GM19372 (cell line): Measurements from ENCODE around the gene SLC8A3.

Source experiments
- ATAC-seq: cut with Tn5 transposase; IDR thresholded peaks from one replicate; pipeline ENCODE4 v1.9.1; 2021; ENCODE audit warnings: mild to moderate bottlenecking, low read depth, moderate library complexity; ENCODE audit not compliant: unreplicated experiment

Gene SLC8A3

DNA sequence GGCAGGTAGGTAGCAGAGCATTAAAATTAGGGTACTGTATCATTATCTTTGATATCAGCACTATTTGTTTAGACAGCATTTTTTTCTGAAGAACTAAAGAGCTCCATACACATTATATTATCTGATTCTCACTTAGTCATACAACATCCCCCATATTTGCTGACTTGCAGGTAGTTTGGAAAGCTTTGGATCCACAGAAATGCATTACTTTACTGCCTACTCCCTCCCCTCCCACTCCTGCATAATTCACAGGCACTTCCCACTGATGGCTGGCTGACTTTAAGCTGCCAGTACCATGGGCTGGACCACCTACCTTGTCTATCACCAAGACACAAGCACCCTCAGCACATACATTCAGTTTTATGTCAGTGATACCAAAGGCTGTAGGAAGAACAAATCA is 110.4 kb downstream of the SLC8A3 start:
- no peak for ATAC-seq

DNA sequence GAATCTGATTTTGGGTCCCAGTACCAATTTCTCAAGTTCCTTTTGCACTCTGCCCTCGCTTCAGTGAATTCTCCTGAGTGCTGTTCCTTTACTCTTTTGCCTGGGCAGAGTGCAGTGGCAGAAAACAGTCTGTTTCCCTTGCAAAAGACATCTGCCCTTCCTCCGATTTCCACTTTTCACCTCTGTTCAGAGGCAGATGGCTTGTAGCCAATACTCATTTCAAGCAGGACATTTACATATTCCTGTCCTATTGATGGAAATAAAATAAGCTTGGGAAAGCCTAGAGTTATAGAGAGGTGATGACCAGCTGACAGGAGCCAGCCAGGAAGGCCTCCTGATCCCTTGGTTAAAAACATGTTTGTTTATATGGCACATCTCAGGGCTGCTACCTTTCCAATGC is 111.0 kb downstream of the SLC8A3 start:
- no peak for ATAC-seq

DNA sequence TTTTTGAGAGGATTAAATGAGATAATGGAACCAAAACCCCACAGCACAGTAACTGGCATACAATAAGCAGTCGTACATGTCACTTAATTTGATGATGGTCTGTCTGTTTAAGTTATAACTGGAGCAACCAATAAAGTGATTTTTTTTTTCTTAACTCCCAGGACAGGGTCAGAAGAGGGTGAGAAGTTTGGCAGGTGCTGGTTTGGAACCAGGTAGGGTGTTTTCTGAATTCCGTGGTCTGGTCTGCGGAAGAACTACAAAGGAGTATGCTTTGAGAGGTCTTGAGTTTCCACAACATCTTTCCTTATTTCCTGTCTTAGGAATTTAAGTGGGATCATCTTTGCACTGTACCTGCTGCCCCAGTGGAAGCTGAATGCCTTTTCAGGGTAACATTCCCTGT is 111.7 kb downstream of the SLC8A3 start:
- ATAC-seq: no peak

DNA sequence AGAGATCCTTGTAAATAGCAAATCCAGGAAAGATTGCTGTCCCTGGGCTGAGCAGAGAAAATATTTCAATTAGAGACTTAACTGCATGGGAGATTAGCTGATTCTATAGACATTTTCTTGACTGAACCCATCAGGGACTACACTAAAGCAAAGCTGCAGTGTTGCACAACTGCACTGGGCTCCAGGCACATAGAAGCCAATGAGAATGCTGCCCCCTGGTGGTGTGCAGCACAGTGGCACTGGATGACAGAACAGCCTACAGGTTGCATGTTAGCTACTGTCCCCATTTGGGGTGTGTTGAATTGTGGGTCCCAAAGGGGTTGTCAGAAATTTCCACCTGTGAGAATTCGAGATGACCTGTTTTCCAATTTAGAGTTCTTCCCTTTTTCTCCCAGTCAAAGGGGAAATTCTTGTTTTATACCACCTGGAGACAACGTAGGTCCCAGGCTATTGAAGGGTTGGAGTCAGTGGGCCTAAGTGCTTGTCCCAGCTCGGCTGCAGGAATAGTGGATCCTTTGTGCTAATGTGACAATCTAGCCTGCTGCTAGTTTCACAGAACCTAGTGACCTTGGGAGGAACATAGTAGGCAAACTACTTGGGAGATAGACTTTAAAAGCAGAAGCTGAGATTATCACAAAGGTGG is 114.7 kb downstream of the SLC8A3 start:
- no peak for ATAC-seq

DNA sequence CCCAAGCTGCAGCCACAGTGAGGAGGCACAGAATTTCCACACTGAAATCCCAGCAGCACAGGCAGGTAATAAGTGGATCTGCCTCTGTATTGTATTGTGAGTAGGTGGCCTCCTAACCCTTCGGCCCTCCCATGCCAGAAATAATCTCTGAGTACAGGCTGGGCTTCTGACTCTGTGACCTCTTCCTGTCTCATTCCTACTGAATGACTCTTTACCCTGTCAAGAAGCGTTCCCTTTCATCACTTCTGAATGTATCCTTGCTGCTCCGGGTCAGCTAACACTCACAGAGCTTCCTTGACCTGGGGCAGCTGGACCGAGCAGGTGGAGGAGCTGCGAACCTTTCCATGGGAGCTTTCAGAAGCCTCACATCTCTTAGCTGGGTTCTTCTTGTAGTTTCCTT is 119.6 kb downstream of the SLC8A3 start:
- no peak for ATAC-seq

DNA sequence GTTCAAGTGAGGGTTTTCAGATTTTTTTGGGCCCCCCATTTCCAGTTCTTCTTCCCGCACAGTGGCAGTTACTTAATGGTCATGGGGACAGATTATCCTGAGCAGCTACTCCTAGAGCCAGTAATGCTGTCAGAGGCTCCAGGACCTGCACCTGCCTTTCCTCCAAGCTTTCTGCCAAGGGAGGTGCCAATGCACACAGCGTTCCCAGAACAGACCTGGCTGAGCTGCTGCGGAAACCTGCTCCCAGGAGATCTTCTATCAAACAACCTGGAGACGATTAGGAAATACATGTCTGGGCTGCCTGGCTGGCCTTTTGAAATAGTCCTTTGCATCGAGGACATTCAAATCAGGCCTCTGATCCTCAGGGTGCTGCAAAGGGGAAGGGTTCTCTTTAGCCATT is 120.9 kb downstream of the SLC8A3 start:
- no peak for ATAC-seq

DNA sequence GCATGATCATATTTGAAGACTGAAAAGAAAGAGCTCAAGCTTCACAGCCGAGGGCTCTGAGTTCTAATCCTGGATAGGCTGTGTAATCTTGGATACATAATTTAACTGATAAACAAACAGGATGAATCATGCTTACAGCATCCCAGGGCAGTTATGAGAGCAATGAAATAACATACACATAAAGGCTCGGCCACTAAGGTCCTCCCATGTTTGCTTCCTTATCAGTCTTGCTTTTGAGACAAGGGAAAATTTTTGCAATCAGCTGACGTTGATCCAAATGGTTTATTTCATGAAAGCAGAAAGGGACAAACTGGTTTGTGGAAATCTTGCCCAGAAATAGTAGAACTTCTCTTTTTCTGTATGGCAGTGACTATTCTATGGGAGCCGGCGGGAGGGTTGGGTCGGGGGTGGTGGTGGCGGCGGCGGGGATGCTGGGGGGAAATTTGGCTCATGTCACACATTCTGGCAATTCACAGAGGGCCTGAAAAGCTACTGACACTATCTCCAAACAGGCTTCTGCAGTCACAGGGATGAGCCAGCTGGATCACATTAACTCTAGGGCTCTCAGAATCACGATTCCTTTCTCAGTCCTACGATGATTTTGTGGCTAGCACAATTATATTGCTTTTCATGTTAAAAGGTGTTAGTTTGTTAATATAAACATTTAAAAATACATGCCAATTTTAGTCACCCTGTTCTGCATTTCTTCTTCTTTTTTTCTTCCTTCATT is 124.5 kb downstream of the SLC8A3 start:
- ATAC-seq: no peak

DNA sequence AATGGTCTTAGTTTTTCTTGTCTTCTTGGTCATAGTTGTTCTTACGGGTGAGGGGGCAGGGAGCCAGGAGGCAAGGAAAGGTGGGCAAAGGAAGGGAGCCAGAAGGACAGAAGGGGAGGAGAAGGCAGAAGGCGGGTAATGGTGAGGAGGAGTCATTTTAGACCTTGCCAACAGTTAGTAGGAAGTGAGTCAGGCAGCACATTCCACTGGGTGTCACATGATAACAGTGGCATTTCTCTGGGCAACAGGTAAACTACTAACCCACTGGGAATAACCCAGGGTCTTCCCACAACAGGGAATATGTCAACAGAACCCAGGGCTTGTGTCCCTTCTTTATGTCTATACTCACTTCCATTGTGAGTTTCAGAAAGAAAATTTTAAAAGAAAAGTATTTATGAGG is 127.6 kb downstream of the SLC8A3 start:
- ATAC-seq: no peak

DNA sequence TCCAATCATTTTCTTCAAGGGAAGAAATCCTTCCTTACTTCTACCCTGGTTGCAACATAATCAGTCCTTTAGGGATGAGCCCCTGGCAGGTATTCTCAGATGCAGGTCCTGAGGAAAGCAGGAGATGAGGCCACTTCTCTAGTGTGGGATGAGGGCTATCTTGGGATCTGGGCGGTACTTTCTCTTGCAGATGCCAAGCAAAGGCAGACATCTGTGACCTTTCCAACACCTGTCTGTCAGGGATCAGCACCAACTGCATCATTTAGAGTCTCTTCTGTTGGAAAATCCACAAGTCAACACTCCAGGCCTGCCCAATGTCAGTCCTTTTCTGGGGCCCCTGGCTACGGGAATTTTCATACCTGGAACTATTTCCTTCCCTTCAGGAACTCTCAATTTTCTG is 129.2 kb downstream of the SLC8A3 start:
- ATAC-seq: no peak

DNA sequence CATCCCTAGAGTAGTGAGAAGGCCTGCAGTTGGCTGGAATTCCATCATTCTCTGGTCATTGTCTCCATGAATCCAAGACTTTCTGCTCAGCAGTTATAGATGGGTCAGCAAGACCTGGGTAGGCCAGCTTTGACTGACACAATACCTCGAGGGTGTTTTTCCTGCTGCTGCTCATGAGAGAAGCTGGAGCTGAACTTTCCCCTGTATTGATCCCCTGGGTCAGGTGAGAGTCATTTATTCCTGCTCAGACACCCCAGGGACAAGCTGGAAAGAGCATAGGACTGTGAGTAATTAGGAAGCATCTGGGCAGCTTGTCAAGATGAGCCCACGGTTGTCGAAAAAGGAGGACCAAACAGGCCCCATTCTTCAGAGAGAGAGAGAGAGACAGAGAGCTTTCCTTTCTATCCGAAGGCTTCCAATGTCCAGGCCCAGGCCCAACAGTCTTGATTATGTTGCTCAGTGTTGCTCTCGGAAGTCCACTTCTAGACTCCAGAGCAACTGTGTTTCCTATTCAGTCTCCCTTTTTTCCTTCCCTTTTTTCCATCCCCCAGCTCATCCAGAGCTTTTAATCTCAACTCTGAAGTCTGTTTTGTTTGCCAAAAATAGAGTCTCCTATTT is 131.1 kb downstream of the SLC8A3 start:
- ATAC-seq: no peak

DNA sequence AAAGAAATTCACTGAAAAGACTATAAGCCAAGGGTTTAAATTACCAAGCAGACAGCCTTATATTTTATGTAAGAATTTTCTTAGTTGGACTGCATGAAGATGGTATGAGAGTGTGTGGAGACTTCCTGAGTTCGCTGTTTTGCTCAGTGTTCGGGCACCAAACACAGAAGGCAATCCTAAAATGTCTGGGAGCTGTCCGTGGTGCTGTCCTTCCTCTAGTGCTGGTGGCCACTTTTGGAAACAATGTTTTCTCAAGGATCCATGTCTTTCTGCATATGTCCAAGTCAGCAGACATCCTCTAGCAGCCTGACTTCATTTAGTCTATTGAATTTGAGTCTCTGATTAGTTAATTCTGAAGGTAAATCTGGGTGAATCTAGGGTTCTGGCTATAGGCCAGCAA is 135.8 kb downstream of the SLC8A3 start:
- ATAC-seq: no peak

DNA sequence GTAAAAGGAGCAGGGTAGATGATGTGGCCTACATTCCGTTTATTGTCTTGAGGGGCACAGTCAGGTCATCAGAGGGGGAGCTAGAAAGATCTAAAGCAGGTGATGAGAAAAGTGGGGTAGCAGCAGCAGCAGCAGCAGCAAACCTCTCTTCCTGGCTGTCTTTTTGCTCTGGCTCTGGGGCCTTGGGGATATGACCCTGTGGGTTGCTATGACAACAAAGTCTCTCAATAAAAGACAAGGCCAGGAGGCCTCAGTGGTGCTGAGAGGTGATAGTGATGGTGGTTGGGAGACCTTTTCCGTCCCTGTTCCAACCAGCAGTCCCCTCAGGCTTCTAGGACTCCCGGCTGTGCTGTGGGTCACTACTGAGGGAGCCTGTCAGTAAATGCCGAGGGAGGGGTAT is 138.6 kb downstream of the SLC8A3 start:
- ATAC-seq: no peak

DNA sequence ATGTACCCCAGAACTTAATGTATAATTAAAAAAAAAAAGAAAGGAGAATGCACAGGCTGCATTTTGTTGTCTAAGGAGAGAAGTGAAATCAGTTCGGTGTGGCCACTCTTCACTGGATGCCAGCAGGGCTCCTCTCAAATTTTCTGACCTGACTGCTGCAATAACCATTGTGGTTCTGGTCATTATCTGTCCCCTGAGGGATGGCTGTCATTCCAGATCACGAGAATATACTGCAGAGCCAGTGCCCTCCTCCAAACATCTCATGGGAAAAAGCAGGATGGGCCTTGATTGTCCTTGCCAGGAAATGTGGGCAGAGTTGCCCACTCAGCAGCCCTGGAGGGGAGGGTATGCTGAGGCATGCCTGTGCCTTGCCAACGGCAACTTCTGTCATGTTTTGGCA is 139.1 kb downstream of the SLC8A3 start:
- no peak for ATAC-seq

DNA sequence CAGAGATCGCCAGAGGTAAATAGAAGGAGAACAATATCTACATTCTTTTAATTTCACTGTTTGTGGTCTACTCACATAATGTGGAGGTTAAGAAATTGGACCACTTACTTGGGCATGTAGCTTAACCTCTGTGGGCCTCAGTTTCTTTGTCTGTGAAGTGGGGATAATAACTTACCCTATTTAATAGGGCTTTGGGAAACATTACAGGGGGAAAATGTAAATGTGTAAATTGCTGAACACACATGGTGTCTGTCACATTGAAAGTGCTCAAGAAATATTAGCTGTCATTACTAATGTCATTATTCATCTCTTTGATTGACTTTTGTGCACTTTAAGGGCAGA is 140.5 kb downstream of the SLC8A3 start:
- no peak for ATAC-seq

DNA sequence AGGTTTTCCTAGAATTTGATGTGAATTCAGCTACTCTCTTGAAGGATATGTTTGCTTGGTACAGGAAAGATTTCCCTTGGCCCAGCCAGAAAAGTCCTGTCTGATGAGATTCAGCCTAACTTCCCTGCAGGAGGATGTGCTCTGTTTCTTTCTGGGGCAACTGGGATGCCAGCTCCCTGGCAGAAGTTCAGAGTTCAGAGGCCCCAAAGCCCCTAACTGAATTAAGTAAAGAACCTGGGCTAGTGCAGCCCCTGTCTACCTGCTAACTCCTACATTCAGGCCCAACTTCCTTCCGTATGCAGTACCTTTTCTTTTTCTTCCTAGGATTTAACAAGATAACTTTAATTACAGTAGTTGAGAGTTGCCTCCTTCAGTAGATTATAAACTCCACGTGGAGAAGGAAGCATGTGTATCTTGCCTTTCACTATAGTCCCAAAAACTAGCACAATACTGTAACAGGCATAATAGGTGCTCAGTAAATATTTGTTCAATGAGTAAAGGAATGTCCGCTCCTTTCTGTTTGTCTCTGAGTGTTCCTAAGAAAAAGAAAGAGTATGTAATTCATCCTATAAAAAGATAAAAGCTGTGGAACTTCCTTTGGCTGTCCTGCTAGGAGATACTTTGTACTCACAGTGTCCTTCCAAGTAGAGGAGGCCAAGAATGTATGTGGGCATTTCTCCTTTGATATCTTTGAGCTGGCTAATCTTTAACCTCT is 141.0 kb downstream of the SLC8A3 start:
- ATAC-seq: no peak

DNA sequence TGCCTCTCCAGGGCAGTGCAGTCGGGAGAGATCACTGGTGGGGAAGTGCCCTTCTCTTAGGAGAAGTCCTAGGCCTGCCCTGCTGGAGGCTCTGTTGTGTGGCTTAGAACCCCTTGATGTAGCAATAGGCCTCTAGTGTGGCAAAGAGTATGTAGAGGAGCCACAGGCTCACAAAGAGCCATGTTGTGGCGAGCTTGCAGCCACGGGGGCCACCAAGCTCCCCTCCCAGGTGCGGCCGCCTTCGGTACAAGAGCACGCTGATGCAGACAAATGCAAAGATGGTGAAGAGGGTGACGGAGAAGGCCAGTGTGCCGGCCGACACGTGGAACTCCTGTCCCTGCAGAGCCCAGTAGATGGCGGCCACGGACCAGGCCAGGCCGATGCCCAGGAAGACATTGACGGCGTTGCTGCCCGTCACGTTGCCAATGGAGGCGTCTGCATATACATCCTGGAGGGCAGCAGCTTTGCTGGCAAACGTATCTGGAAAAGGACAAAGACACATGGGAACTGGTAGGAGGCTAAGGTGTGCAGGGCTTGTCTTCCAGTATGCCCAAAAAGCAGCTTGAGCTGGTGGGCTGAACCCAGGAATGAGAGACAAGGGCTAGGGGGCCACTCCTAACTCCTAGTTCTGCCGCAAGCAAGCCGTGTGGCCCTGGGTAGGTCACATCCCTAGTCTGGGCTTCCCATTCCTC is 142.8 kb downstream of the SLC8A3 start:
- no peak for ATAC-seq

DNA sequence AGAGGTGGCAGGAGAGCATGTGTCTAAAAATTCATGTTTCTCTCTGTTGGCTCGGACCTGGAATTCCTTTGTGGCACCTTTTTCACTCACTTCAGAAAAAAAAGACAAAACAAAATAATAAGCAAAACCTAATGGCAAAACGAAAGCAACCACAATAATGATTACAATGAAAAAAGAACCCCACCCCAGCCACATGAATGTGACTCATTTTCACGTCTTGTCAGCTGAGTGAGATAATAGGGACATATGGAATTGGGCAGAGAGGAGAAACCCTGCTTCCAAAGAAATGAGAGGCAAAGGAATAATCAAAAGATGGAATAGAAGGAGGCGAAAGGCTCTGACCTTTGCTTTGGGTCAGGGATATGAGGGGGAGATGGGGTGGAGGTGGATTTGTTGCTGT is 143.4 kb downstream of the SLC8A3 start:
- no peak for ATAC-seq

DNA sequence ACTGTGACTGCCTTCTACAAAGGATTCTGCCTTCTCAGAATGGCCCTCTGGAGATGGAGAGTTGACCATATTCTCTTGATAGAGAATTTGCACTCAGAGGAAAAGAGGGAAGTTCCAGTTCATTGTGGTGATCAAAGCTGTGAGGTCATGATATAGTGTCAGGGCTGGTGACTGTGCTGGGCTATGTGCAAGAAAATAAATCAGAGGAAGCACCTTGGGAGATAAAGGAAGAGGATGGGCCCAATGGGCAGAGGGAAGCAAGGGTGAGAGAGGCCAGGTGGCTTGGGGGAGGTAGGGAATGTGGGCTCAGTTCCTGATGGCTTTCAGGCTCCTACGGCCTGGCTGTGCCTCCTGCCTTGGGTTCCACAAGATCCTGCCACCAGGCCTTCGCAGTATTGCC is 145.8 kb downstream of the SLC8A3 start:
- ATAC-seq: no peak

DNA sequence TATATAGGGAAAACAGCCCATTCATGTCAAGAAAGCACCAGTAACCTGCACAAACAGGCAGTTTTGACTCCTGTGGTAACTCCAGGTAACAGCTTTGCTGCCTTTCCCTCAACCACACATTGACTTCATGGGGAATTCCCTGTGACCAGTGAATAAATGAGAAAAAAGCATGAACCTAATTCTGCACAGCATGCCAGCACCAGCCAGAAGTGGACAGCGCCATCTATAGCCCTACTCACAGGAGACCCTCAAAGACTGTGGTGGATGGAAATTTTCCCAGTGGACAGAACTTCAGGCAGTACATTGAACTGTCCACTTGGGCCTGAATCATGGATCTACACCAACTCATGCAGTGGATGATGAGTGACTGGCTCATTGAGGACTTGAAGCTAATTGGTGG is 152.1 kb downstream of the SLC8A3 start:
- ATAC-seq: no peak

DNA sequence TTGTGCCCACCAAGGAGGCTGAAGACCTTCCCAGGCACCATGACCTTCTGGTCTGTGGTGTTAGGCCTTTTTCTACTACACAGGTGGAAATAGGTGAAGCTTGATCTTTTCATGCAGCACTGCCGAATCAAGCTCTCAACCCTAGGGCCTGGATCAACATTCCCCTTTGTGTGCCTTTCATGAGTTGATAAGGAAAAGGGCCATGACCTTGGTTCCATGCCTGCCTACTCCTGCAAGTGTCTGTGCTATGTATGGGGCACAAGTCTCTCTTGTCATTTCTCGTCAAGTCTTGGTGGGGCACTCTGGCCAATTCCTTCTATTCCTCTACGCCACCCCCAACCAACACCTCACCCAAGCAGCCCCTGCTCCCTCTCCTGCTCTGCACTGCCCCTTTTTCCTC is 154.5 kb downstream of the SLC8A3 start:
- no peak for ATAC-seq

DNA sequence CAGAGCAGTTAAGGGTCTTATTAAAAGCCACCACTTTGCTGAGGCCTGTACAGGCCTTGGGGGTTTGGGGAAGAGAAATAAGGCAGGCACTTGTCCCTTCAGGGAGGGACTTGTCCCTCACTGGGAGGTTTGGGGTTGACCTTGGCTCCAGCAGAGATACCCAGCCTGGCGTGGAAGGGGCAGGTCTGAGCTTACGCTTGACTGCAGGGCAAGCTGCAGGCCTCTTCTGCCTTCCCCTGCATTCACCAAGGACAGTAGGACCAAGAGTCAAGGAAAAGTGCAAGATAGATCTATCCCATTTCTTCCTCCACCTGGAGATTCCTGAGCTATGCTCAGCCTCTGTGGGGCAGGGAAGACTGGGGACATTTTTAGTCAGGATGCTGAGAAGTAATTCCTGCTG is 155.2 kb downstream of the SLC8A3 start:
- no peak for ATAC-seq
